Mesendoderm (in vitro differentiated cells): Measurements from ENCODE around the gene LSM6.

Experiments
- DNase-seq: peaks from one replicate; pipeline ENCODE4 v3.0.0; 2013
- H2AK5ac ChIP-seq: 2 replicates; pipeline ENCODE4 v1.6.1; 2013; ENCODE audit warnings: low read length, inconsistent platforms
- H2BK120ac ChIP-seq: 2 replicates; pipeline ENCODE4 v1.6.1; 2013; ENCODE audit warnings: low read depth, mild to moderate bottlenecking, low read length, moderate library complexity, mixed read lengths
- H2BK15ac ChIP-seq: replicated peaks from 2 replicates; pipeline ENCODE4 v1.6.1; 2013; ENCODE audit warnings: low read depth, mild to moderate bottlenecking, moderate library complexity
- H2BK5ac ChIP-seq: 2 replicates; pipeline ENCODE4 v1.6.1; 2013; ENCODE audit warnings: low read length, inconsistent platforms
- H3K18ac ChIP-seq: 2 replicates; pipeline ENCODE4 v1.6.1; 2013; ENCODE audit warnings: mild to moderate bottlenecking, low read length, mixed read lengths
- H3K23ac ChIP-seq: one replicate; pipeline ENCODE4 v1.6.1; 2013; ENCODE audit warnings: low read length
- H3K27ac ChIP-seq: 2 replicates; pipeline ENCODE4 v1.5.1; 2013; ENCODE audit warnings: low read depth, mild to moderate bottlenecking, inconsistent platforms, low read length, moderate library complexity
- H3K27me3 ChIP-seq: 2 replicates; pipeline ENCODE4 v1.6.1; 2013; ENCODE audit warnings: low read length, control low read depth, mild to moderate bottlenecking, inconsistent platforms; ENCODE audit not compliant: insufficient read depth, poor library complexity
- H3K36me3 ChIP-seq: 2 replicates; pipeline ENCODE4 v1.6.1; 2013; ENCODE audit warnings: low read length, inconsistent platforms; ENCODE audit not compliant: control insufficient read depth, insufficient read depth
- H3K4ac ChIP-seq: one replicate; pipeline ENCODE4 v1.6.1; 2013; ENCODE audit warnings: low read depth, mild to moderate bottlenecking, low read length, moderate library complexity
- H3K4me1 ChIP-seq: 2 replicates; pipeline ENCODE4 v1.6.1; 2013; ENCODE audit warnings: low read depth, low read length, inconsistent platforms; ENCODE audit not compliant: control insufficient read depth
- H3K4me2 ChIP-seq: 2 replicates; pipeline ENCODE4 v1.6.1; 2013; ENCODE audit warnings: low read length
- H3K4me3 ChIP-seq: 2 replicates; pipeline ENCODE4 v1.5.1; 2013; ENCODE audit warnings: mild to moderate bottlenecking, low read length
- H3K56ac ChIP-seq: one replicate; pipeline ENCODE4 v1.6.1; 2013; ENCODE audit warnings: low read length
- H3K79me1 ChIP-seq: 2 replicates; pipeline ENCODE4 v1.6.1; 2013; ENCODE audit warnings: low read length, inconsistent platforms
- H3K79me2 ChIP-seq: 2 replicates; pipeline ENCODE4 v1.6.1; 2013; ENCODE audit warnings: mild to moderate bottlenecking, low read length; ENCODE audit not compliant: control insufficient read depth, insufficient read depth
- H3K9ac ChIP-seq: 2 replicates; pipeline ENCODE4 v1.6.1; 2013; ENCODE audit warnings: low read length, inconsistent platforms
- H4K5ac ChIP-seq: one replicate; pipeline ENCODE4 v1.6.1; 2013; ENCODE audit warnings: low read length
- H4K8ac ChIP-seq: one replicate; pipeline ENCODE4 v1.6.1; 2013; ENCODE audit warnings: low read depth, mild to moderate bottlenecking, control low read depth, low read length, moderate library complexity
- WGBS: extraction: QIAGEN DNeasy Blood & Tissue Kit; methylation state at CpG from one replicate; pipeline ENCODE4 v1.1.7; 2013; ENCODE audit warnings: low lambda C conversion rate, missing lambda C conversion rate; ENCODE audit not compliant: insufficient coverage; ENCODE audit errors: extremely low coverage; 5-methylcytosine and 5-hydroxymethylcytosine counted together

Gene LSM6

GRCh38 chr4:146190456-146190855 is 14.9 kb downstream of the LSM6 start:
- no peaks in the 10 kb centered on the region for H3K36me3 ChIP-seq
- WGBS, result no CpG with 5 or more reads among the region's 2 CpGs
- H3K4ac ChIP-seq, result no peak overlapping the region
- H3K27me3 ChIP-seq, result no peaks in the 10 kb centered on the region
- H2BK120ac ChIP-seq, result no peak overlapping the region
- no peak overlapping the region for H3K4me3 ChIP-seq
- H2BK5ac ChIP-seq, result no peak overlapping the region
- no peak overlapping the region for H4K8ac ChIP-seq
- no peak overlapping the region for H3K23ac ChIP-seq
- no peaks in the 10 kb centered on the region for H3K79me2 ChIP-seq
- no peak overlapping the region for H4K5ac ChIP-seq
- no peak overlapping the region for H3K4me2 ChIP-seq
- no peak overlapping the region for H2AK5ac ChIP-seq
- H3K56ac ChIP-seq, result no peak overlapping the region
- H3K79me1 ChIP-seq, result no peaks in the 10 kb centered on the region
- no peaks in the 10 kb centered on the region for H3K4me1 ChIP-seq
- H3K9ac ChIP-seq, result no peak overlapping the region
- no peak overlapping the region for H2BK15ac ChIP-seq
- DNase-seq, result no peak
- no peak overlapping the region for H3K27ac ChIP-seq
- no peak overlapping the region for H3K18ac ChIP-seq

GRCh38 chr4:146191766-146192458 is 16.4 kb downstream of the LSM6 start:
- no peak overlapping the region for H3K56ac ChIP-seq
- no peak overlapping the region for H2BK120ac ChIP-seq
- H3K4me2 ChIP-seq, result no peak overlapping the region
- no peaks in the 10 kb centered on the region for H3K79me1 ChIP-seq
- H3K79me2 ChIP-seq, result no peaks in the 10 kb centered on the region
- no peak overlapping the region for H3K18ac ChIP-seq
- no peak overlapping the region for H3K9ac ChIP-seq
- H3K4me1 ChIP-seq, result no peaks in the 10 kb centered on the region
- no peak overlapping the region for H4K8ac ChIP-seq
- no peak overlapping the region for H2AK5ac ChIP-seq
- H3K27ac ChIP-seq, result no peak overlapping the region
- no peaks in the 10 kb centered on the region for H3K36me3 ChIP-seq
- H3K27me3 ChIP-seq, result no peaks in the 10 kb centered on the region
- WGBS, result no CpG with 5 or more reads among the region's 9 CpGs
- H3K4me3 ChIP-seq, result no peak overlapping the region
- no peak overlapping the region for H4K5ac ChIP-seq
- no peak overlapping the region for H3K23ac ChIP-seq
- no peak overlapping the region for H3K4ac ChIP-seq
- peak; percentile 21 for DNase-seq
- no peak overlapping the region for H2BK5ac ChIP-seq
- H2BK15ac ChIP-seq, result no peak overlapping the region

- Histone ChIP-seq H3K79me1 (no peaks in the 10 kb centered on the region), H2BK120ac (no peak overlapping the region), H4K5ac (no peak overlapping the region), H3K9ac (no peak overlapping the region), H3K4me1 (no peaks in the 10 kb centered on the region), H2AK5ac (no peak overlapping the region), H3K79me2 (no peaks in the 10 kb centered on the region), H3K4me3 (no peak overlapping the region), H3K23ac (no peak overlapping the region), H3K18ac (no peak overlapping the region), H3K27me3 (no peaks in the 10 kb centered on the region), H3K4ac (no peak overlapping the region), H4K8ac (no peak overlapping the region), H2BK15ac (no peak overlapping the region), H2BK5ac (no peak overlapping the region), H3K4me2 (no peak overlapping the region), H3K27ac (no peak overlapping the region), H3K36me3 (no peaks in the 10 kb centered on the region), H3K56ac (no peak overlapping the region)
- 100% methylated on average over 2 of the region's 5 CpGs for WGBS
- no peak for DNase-seq
Observed at GRCh38 chr4:146193628-146194027, 18.1 kb downstream of the LSM6 start.

GRCh38 chr4:146194212-146194611 is 18.7 kb downstream of the LSM6 start:
- no peak overlapping the region for H4K8ac ChIP-seq
- no peak overlapping the region for H3K4me3 ChIP-seq
- H3K27ac ChIP-seq, result no peak overlapping the region
- H3K79me2 ChIP-seq, result no peaks in the 10 kb centered on the region
- no peaks in the 10 kb centered on the region for H3K36me3 ChIP-seq
- no peak overlapping the region for H2BK15ac ChIP-seq
- no peak overlapping the region for H3K4me2 ChIP-seq
- no peak overlapping the region for H3K4ac ChIP-seq
- H3K4me1 ChIP-seq, result no peaks in the 10 kb centered on the region
- no peak overlapping the region for H2BK120ac ChIP-seq
- H3K23ac ChIP-seq, result no peak overlapping the region
- no peak overlapping the region for H3K9ac ChIP-seq
- no peak overlapping the region for H3K18ac ChIP-seq
- no peaks in the 10 kb centered on the region for H3K27me3 ChIP-seq
- no peak for DNase-seq
- H4K5ac ChIP-seq, result no peak overlapping the region
- H2BK5ac ChIP-seq, result no peak overlapping the region
- no peak overlapping the region for H2AK5ac ChIP-seq
- no peak overlapping the region for H3K56ac ChIP-seq
- H3K79me1 ChIP-seq, result no peaks in the 10 kb centered on the region

- Histone ChIP-seq H4K5ac (no peak overlapping the region), H2BK5ac (no peak overlapping the region), H3K27me3 (no peaks in the 10 kb centered on the region), H3K4me1 (no peaks in the 10 kb centered on the region), H3K18ac (no peak overlapping the region), H3K23ac (no peak overlapping the region), H3K79me2 (no peaks in the 10 kb centered on the region), H3K79me1 (no peaks in the 10 kb centered on the region), H2BK120ac (no peak overlapping the region), H3K9ac (no peak overlapping the region), H3K27ac (no peak overlapping the region), H3K56ac (no peak overlapping the region), H3K36me3 (no peaks in the 10 kb centered on the region), H4K8ac (no peak overlapping the region), H2AK5ac (no peak overlapping the region), H3K4me2 (no peak overlapping the region), H2BK15ac (no peak overlapping the region), H3K4me3 (no peak overlapping the region), H3K4ac (no peak overlapping the region)
- no CpG with 5 or more reads among the region's 2 CpGs for WGBS
- no peak for DNase-seq
Observed at GRCh38 chr4:146202665-146203064, 27.1 kb downstream of the LSM6 start.

- H3K27me3 ChIP-seq, result no peaks in the 10 kb centered on the region
Observed at GRCh38 chr4:146207410-146207809, 31.9 kb downstream of the LSM6 start.

More at GRCh38 chr4:146207410-146207809, 31.9 kb downstream of the LSM6 start:
- Histone ChIP-seq H3K79me1 (no peaks in the 10 kb centered on the region), H3K4ac (no peak overlapping the region), H3K4me3 (no peak overlapping the region), H3K4me2 (no peak overlapping the region), H2BK120ac (no peak overlapping the region), H4K5ac (no peak overlapping the region), H2BK5ac (no peak overlapping the region), H3K4me1 (no peaks in the 10 kb centered on the region), H3K23ac (no peak overlapping the region), H2AK5ac (no peak overlapping the region), H3K36me3 (no peaks in the 10 kb centered on the region), H2BK15ac (no peak overlapping the region), H3K27ac (no peak overlapping the region), H3K9ac (no peak overlapping the region), H3K56ac (no peak overlapping the region), H4K8ac (no peak overlapping the region), H3K79me2 (no peaks in the 10 kb centered on the region), H3K18ac (no peak overlapping the region)
- WGBS, result no CpG with 5 or more reads among the region's 5 CpGs
- no peak for DNase-seq
